PC-3 (cell line): Measurements from ENCODE around the gene KREMEN2. TPM values are rescaled to one million over a fixed set of nuclear protein-coding genes. Genes with fewer than 3 reads are reported as not detected.
A peak's percentile ranks its signal among the peaks of the same experiment; 100 is the strongest.

Source experiments
- ATAC-seq: fragments of 200-7000 bp; cut with Tn5 transposase; 2 replicates; pipeline ENCODE4 v1.9.1; 2020; ENCODE audit warnings: mild to moderate bottlenecking, moderate library complexity
- BruUV-seq: library from RNA; stranded (reverse); fragments of 400-500 nt; replicated peaks from 2 replicates; lab custom pipeline; 2021; lab: Mats Ljungman, UMichigan
- CTCF ChIA-PET: fragments of 300-600 bp; sonication (Branson Sonifier 250); formaldehyde crosslinking; loops from one replicate; lab custom pipeline; 2022; ENCODE audit warnings: antibody characterized with exemption; lab: Charles Lee
- POLR2A ChIA-PET: fragments of 300-600 bp; sonication (Branson Sonifier 250); formaldehyde crosslinking; loops from one replicate; lab custom pipeline; 2022; ENCODE audit warnings: antibody characterized with exemption; ENCODE audit not compliant: unreplicated experiment; lab: Charles Lee
- DNase-seq: peaks from one replicate; pipeline ENCODE4 v3.0.0-alpha.2; 2015
- H2AFZ ChIP-seq: fragments of 300-600 bp; sonication (generic); 2 replicates; pipeline ENCODE4 v1.6.0; 2016; ENCODE audit warnings: antibody characterized with exemption, low read length
- H3F3A ChIP-seq: fragments of 300-600 bp; sonication (generic); one replicate; pipeline ENCODE4 v1.6.0; 2017; ENCODE audit warnings: antibody characterized with exemption, low read length, control low read depth, mild to moderate bottlenecking; ENCODE audit not compliant: unreplicated experiment
- H3K27ac ChIP-seq: fragments of 300-600 bp; sonication (generic); 2 replicates; pipeline ENCODE4 v1.5.1; 2016; ENCODE audit warnings: mild to moderate bottlenecking, low read length
- H3K27me3 ChIP-seq: fragments of 300-600 bp; sonication (generic); 2 replicates; pipeline ENCODE4 v1.6.1; 2016; ENCODE audit warnings: low read length, mixed read lengths
- H3K36me3 ChIP-seq: fragments of 300-600 bp; sonication (generic); 2 replicates; pipeline ENCODE4 v1.6.1; 2016; ENCODE audit warnings: low read depth, mixed run types, low read length, mixed read lengths
- H3K4me1 ChIP-seq: fragments of 300-600 bp; sonication (generic); 2 replicates; pipeline ENCODE4 v1.5.1; 2016; ENCODE audit warnings: low read length; ENCODE audit not compliant: insufficient read depth
- H3K4me2 ChIP-seq: fragments of 300-600 bp; sonication (generic); 2 replicates; pipeline ENCODE4 v1.6.0; 2016; ENCODE audit warnings: low read length
- H3K4me3 ChIP-seq: fragments of 300-600 bp; sonication (generic); 2 replicates; pipeline ENCODE4 v1.5.1; 2016; ENCODE audit warnings: mild to moderate bottlenecking, low read length, mixed read lengths
- H3K79me2 ChIP-seq: fragments of 300-600 bp; sonication (generic); 2 replicates; pipeline ENCODE4 v1.6.1; 2017; ENCODE audit warnings: low read length, mixed read lengths
- H3K9ac ChIP-seq: fragments of 300-600 bp; sonication (generic); 2 replicates; pipeline ENCODE4 v1.6.0; 2016; ENCODE audit warnings: mild to moderate bottlenecking, low read length
- H3K9me2 ChIP-seq: fragments of 300-600 bp; sonication (generic); replicated peaks from 2 replicates; pipeline ENCODE4 v1.6.1; 2016; ENCODE audit warnings: mixed run types, low read length, mixed read lengths
- H3K9me3 ChIP-seq: fragments of 300-600 bp; sonication (generic); 2 replicates; pipeline ENCODE4 v1.6.1; 2016; ENCODE audit warnings: low read length, mixed read lengths
- H4K20me1 ChIP-seq: fragments of 300-600 bp; sonication (generic); 2 replicates; pipeline ENCODE4 v1.6.1; 2016; ENCODE audit warnings: low read length, mixed read lengths
- CTCF ChIP-seq: fragments of 300-600 bp; sonication (generic); conservative IDR thresholded peaks from 2 replicates; pipeline ENCODE4 v1.5.1; 2017; ENCODE audit warnings: antibody characterized with exemption, low read depth, mild to moderate bottlenecking, low read length
- EZH2 ChIP-seq: fragments of 300-600 bp; sonication (generic); IDR thresholded peaks from one replicate; pipeline ENCODE4 v1.6.1; 2017; ENCODE audit warnings: antibody characterized with exemption, mild to moderate bottlenecking, low read length; ENCODE audit not compliant: unreplicated experiment
- EZH2phosphoT487 ChIP-seq: fragments of 300-600 bp; sonication (generic); IDR thresholded peaks from 2 replicates; pipeline ENCODE4 v1.6.1; 2018; ENCODE audit warnings: mild to moderate bottlenecking, antibody characterized with exemption, low read length, borderline replicate concordance
- intact Hi-C: fragments of 100-400 bp; cut with micrococcal nuclease; formaldehyde crosslinking; loops from 2 replicates; pipeline ENCODE4 v1.9.0; 2023
- total RNA-seq: library from RNA; depleted of rRNA; stranded (reverse); fragments of >200 nt; gene quantifications from 2 replicates; pipeline ENCODE4 v1.2.3, GENCODE V29; 2014

The KREMEN2 gene
- total RNA-seq, 1 experiment from 2014 or later = 3.6 TPM

GRCh38 chr16:2992383-2993081, 28.5 kb downstream of the KREMEN2 start:
- H3K4me2 ChIP-seq = peak overlapping the region; percentile 42
- peak overlapping the region; percentile 58 for H3K27ac ChIP-seq
- TF ChIP-seq CTCF (no peak), EZH2 (no peak), EZH2phosphoT487 (no peak)
- no peak overlapping the region for H3K4me3 ChIP-seq
- H3F3A ChIP-seq = no peaks in the 10 kb centered on the region
- DNase-seq (peak; percentile 82), ATAC-seq (peak; percentile 77)
- H4K20me1 ChIP-seq = no peaks in the 10 kb centered on the region
- peaks cover 19% of the 10 kb centered on the region for H3K4me1 ChIP-seq
- no peaks in the 10 kb centered on the region for H3K36me3 ChIP-seq
- CTCF ChIA-PET = interaction anchor here (0.5 kb wide), 1 partner anchor 10 kb away, joined by 8 read pairs; no protein-coding TSS in a partner anchor
- H3K9ac ChIP-seq = no peak overlapping the region
- no peaks in the 10 kb centered on the region for H3K9me2 ChIP-seq
- intact Hi-C loops = no loop called here
- peak overlapping the region; percentile 43; the same call in 1 of the 2 replicates for H2AFZ ChIP-seq
- POLR2A ChIA-PET = no interaction called here
- no peaks in the 10 kb centered on the region for H3K79me2 ChIP-seq
- no peaks in the 10 kb centered on the region for H3K27me3 ChIP-seq
- H3K9me3 ChIP-seq = no peaks in the 10 kb centered on the region
- BruUV-seq = no TSS peak

GRCh38 chr16:2996298-2996697, 32.2 kb downstream of the KREMEN2 start:
- no peak for ATAC-seq
- ChIA-PET POLR2A (no interaction called here), CTCF (no interaction called here)
- Histone ChIP-seq H2AFZ (no peak overlapping the region), H3K27me3 (no peaks in the 10 kb centered on the region), H3K4me1 (peaks cover 16% of the 10 kb centered on the region), H3K9me2 (no peaks in the 10 kb centered on the region), H4K20me1 (no peaks in the 10 kb centered on the region), H3K4me3 (no peak overlapping the region), H3F3A (no peaks in the 10 kb centered on the region), H3K9me3 (no peaks in the 10 kb centered on the region), H3K9ac (no peak overlapping the region), H3K27ac (no peak overlapping the region), H3K79me2 (no peaks in the 10 kb centered on the region), H3K4me2 (no peak overlapping the region), H3K36me3 (no peaks in the 10 kb centered on the region)
- TF ChIP-seq CTCF (no peak), EZH2phosphoT487 (no peak), EZH2 (no peak)
- BruUV-seq = no TSS peak
- intact Hi-C loops = no loop called here
- no peak for DNase-seq

GRCh38 chr16:2999929-3000328, 35.9 kb downstream of the KREMEN2 start:
- CTCF ChIA-PET = no interaction called here
- H3K9ac ChIP-seq = no peak overlapping the region
- H3K36me3 ChIP-seq = no peaks in the 10 kb centered on the region
- no peak for ATAC-seq
- H2AFZ ChIP-seq = no peak overlapping the region
- POLR2A ChIA-PET = no interaction called here
- H3F3A ChIP-seq = no peaks in the 10 kb centered on the region
- no peak for DNase-seq
- BruUV-seq = no TSS peak
- H3K4me2 ChIP-seq = no peak overlapping the region
- intact Hi-C loops = no loop called here
- H4K20me1 ChIP-seq = no peaks in the 10 kb centered on the region
- no peak for TF ChIP-seq EZH2phosphoT487
- no peak for TF ChIP-seq EZH2
- TF ChIP-seq CTCF = no peak
- H3K79me2 ChIP-seq = 0 out of 2 replicates have a peak, but pooled peaks cover 2% of the 10 kb centered on the region
- no peaks in the 10 kb centered on the region for H3K27me3 ChIP-seq
- H3K4me3 ChIP-seq = no peak overlapping the region
- no peak overlapping the region for H3K27ac ChIP-seq
- H3K4me1 ChIP-seq = no peaks in the 10 kb centered on the region
- no peaks in the 10 kb centered on the region for H3K9me3 ChIP-seq
- H3K9me2 ChIP-seq = no peaks in the 10 kb centered on the region
